Prostate gland (tissue), 2 donors: ENCODE data around the gene ASCL5. TPM values are rescaled to one million over a fixed set of nuclear protein-coding genes. Genes with fewer than 3 reads are reported as not detected.

Source experiments
- DNase-seq: peaks from one replicate; pipeline ENCODE4 v3.0.0-alpha.2; 2019; ENCODE audit warnings: low spot score
- H3K27ac ChIP-seq, 2 donors: fragments of 200-600 bp; sonication (generic); 2 replicates each; pipeline ENCODE4 v1.5.1; 2017 to 2019
- H3K27me3 ChIP-seq: fragments of 200-600 bp; sonication (generic); replicated peaks from 2 replicates; pipeline ENCODE4 v1.5.1; 2019; ENCODE audit not compliant: insufficient read depth
- H3K36me3 ChIP-seq, 2 donors: fragments of 200-600 bp; sonication (generic); 1 replicate in 1 of 2; 2 replicates in 1 of 2; pipeline versions ENCODE4 v1.5.1 to v1.8.1; 2017 to 2019
- H3K4me1 ChIP-seq: fragments of 200-600 bp; sonication (generic); replicated peaks from 2 replicates; pipeline ENCODE4 v1.5.1; 2019
- H3K4me3 ChIP-seq, 2 donors: fragments of 200-600 bp; sonication (generic); 2 replicates each; pipeline ENCODE4 v1.5.1; 2017 to 2019
- H3K9me3 ChIP-seq: fragments of 200-600 bp; sonication (generic); 2 replicates; pipeline ENCODE4 v1.5.1; 2017
- POLR2A ChIP-seq: fragments of 450-650 bp; IDR thresholded peaks from one replicate; pipeline ENCODE4 v1.6.1; 2016; ENCODE audit warnings: antibody characterized with exemption, mild to moderate bottlenecking
- POLR2AphosphoS5 ChIP-seq: sonication (generic); formaldehyde crosslinking; IDR thresholded peaks from one replicate; pipeline ENCODE4 v1.6.1; 2017; ENCODE audit warnings: antibody characterized with exemption
- WGBS: methylation state at CpG from one replicate; pipeline ENCODE4 v1.1.5; 2018; 5-methylcytosine and 5-hydroxymethylcytosine counted together
- intact Hi-C: fragments of 100-400 bp; cut with DNase I; formaldehyde crosslinking; loops from one replicate; pipeline ENCODE4 v1.14.2; 2022
- total RNA-seq, 2 donors: library from RNA; depleted of rRNA; stranded (reverse); fragments of >200 nt; gene quantifications; one replicate each; pipeline ENCODE4 v1.1.0, GENCODE V29; 2016
- TF ChIP-seq, protein P1 (sequence below), 4 experiments: fragments of 200-600 bp in 2 of 4; fragments of 450-650 bp in 2 of 4; sonication (generic) in 2 of 4; IDR thresholded peaks; 1 replicate in 3 of 4; 2 replicates in 1 of 4; pipeline ENCODE4 v1.5.1; 2016 to 2019; ENCODE audit warnings: antibody characterized with exemption in 4 of 4, mild to moderate bottlenecking in 2 of 4, moderate library complexity in 2 of 4

The ASCL5 gene
- total RNA-seq, 2 donors from 2014 or later: not detected

DNA sequence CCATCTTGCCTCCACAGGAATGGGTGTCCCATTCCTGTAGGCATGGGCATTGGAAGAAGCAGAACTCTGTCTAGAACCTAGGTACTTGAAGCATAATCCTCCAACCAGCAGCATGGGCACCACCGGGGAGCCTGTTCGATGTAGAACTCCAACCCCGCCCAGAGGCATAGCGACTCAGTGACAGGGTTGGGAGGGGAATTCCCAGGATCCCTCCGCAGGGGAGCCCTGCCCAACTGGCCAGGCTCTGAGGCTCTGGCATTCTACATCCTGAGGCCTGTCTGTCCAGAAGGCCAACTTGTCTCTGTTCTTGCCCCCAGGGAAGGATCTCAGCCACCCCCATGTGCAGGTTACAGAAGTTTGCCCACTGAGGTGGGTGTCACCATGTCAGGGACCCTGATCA, 53.0 kb downstream of the ASCL5 start:
- Histone ChIP-seq H3K4me1 (no peaks in the 10 kb centered on the region), H3K27me3 (no peaks in the 10 kb centered on the region), H3K4me3 (no peak overlapping the region), H3K27ac (no peak overlapping the region), H3K36me3 (no peaks in the 10 kb centered on the region), H3K9me3 (no peaks in the 10 kb centered on the region)
- WGBS: 87% methylated on average over 5 of the region's 5 CpGs
- TF ChIP-seq, protein P1, sequence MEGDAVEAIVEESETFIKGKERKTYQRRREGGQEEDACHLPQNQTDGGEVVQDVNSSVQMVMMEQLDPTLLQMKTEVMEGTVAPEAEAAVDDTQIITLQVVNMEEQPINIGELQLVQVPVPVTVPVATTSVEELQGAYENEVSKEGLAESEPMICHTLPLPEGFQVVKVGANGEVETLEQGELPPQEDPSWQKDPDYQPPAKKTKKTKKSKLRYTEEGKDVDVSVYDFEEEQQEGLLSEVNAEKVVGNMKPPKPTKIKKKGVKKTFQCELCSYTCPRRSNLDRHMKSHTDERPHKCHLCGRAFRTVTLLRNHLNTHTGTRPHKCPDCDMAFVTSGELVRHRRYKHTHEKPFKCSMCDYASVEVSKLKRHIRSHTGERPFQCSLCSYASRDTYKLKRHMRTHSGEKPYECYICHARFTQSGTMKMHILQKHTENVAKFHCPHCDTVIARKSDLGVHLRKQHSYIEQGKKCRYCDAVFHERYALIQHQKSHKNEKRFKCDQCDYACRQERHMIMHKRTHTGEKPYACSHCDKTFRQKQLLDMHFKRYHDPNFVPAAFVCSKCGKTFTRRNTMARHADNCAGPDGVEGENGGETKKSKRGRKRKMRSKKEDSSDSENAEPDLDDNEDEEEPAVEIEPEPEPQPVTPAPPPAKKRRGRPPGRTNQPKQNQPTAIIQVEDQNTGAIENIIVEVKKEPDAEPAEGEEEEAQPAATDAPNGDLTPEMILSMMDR (IDR thresholded peaks at IDR 0.05): no peak
- TF ChIP-seq POLR2A (no peak), POLR2AphosphoS5 (no peak)
- DNase-seq: no peak
- intact Hi-C loops: no loop called here

DNA sequence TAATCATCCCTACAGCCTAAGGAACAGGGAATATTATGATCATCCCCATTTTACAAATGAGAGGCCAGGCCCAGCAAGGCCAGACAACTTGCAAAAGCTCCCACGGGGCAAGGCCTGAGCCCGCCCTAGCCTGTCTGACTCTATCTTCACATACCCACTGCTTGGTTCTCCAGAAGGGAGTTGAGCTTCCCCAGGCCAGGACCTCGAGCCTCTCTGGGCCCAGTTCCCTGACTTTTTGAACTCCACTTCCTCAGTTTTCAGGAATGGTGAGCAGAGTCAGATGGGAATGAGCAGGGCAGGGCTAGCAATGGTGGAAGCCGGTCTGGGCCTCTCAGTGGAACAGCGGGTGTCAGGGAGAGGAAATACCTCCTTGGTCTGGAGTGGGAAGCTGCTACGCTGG, 54.1 kb downstream of the ASCL5 start:
- H3K27me3 ChIP-seq: no peaks in the 10 kb centered on the region
- H3K27ac ChIP-seq: no peak overlapping the region
- intact Hi-C loops: no loop called here
- H3K4me1 ChIP-seq: no peaks in the 10 kb centered on the region
- no peaks in the 10 kb centered on the region for H3K9me3 ChIP-seq
- DNase-seq: no peak
- no peak overlapping the region for H3K4me3 ChIP-seq
- TF ChIP-seq POLR2A (no peak), POLR2AphosphoS5 (no peak)
- TF ChIP-seq, protein P1 (IDR thresholded peaks at IDR 0.05): no peak
- 89% methylated on average over 6 of the region's 6 CpGs for WGBS
- H3K36me3 ChIP-seq: no peaks in the 10 kb centered on the region

DNA sequence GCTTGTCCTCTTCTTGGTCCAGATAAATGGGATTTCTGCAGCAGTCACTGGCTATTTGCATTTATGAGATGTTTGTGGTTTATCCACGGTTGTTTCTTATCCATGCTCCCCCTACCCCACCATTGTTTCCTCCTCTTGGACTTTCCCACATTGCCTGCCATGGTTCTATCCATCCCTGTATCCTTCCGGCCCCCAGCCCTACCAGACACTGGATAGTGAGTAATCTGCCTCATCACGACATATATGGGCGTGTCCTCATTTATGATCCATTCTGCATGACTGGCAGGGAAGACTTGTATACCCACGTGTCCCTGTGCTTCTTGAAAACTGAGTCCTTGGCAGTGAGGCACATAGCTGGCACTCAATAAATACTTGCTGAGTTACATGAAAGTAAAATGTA, 54.8 kb downstream of the ASCL5 start:
- H3K4me1 ChIP-seq: no peaks in the 10 kb centered on the region
- no peak for TF ChIP-seq POLR2AphosphoS5
- no peak for TF ChIP-seq POLR2A
- TF ChIP-seq, protein P1 (IDR thresholded peaks at IDR 0.05): no peak
- H3K27me3 ChIP-seq: no peaks in the 10 kb centered on the region
- H3K4me3 ChIP-seq: no peak overlapping the region
- no peak overlapping the region for H3K27ac ChIP-seq
- 54% methylated on average over 5 of the region's 5 CpGs for WGBS
- H3K36me3 ChIP-seq: no peaks in the 10 kb centered on the region
- intact Hi-C loops: no loop called here
- DNase-seq: no peak
- H3K9me3 ChIP-seq: no peaks in the 10 kb centered on the region

DNA sequence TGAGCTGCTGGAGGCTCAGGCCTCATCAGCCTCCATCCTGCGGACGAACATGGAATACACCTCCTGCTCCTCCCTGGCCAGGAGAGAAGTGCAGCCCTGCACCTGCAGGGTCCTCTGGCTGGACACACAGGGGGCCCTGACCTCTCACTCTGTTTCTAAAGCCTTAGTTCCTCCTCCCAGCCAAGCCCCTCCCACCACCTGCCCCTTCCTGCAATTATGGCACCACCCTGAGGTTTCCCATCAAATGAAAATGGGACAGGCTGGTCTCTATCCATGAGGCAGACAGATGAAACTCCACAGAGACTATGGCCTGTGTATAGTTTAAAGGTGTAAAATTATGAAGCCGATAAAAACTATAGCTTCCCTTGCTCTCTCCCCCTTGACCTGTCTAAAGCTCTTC, 57.3 kb downstream of the ASCL5 start:
- Histone ChIP-seq H3K4me1 (no peaks in the 10 kb centered on the region), H3K36me3 (no peaks in the 10 kb centered on the region), H3K4me3 (no peak overlapping the region), H3K27me3 (no peaks in the 10 kb centered on the region), H3K27ac (no peak overlapping the region), H3K9me3 (no peaks in the 10 kb centered on the region)
- intact Hi-C loops: no loop called here
- TF ChIP-seq, protein P1 (IDR thresholded peaks at IDR 0.05): no peak
- TF ChIP-seq POLR2AphosphoS5 (no peak), POLR2A (no peak)
- 85% methylated on average over 3 of the region's 3 CpGs for WGBS
- DNase-seq: no peak

DNA sequence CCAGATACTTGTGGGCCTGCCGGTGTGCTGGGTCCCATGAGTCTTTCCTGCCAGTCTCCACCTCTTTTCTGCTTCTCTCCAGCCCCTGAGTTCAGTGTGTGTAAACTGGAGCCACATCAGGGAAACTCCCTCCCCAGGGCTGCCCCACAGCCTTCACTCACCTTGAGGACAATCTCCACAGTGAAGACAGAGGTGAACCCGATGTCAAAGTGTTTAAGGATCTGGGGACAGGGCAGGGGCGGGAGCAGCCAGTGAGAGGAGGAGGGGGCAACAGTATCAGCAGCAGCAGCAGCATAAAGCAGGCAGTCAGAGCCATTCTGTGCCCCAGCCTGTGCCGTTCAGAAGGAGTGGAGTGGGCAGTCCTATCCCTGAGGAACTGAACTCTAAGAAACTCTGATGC, 58.0 kb downstream of the ASCL5 start:
- H3K4me3 ChIP-seq: no peak overlapping the region
- no peak for DNase-seq
- TF ChIP-seq POLR2A: no peak
- no peak for TF ChIP-seq POLR2AphosphoS5
- TF ChIP-seq, protein P1 (IDR thresholded peaks at IDR 0.05): no peak
- WGBS: 51% methylated on average over 4 of the region's 4 CpGs
- no peaks in the 10 kb centered on the region for H3K27me3 ChIP-seq
- H3K4me1 ChIP-seq: no peaks in the 10 kb centered on the region
- H3K9me3 ChIP-seq: no peaks in the 10 kb centered on the region
- no peak overlapping the region for H3K27ac ChIP-seq
- intact Hi-C loops: no loop called here
- H3K36me3 ChIP-seq: no peaks in the 10 kb centered on the region
